ENCODE results near the gene SUMO3.

The SUMO3 gene

DNA sequence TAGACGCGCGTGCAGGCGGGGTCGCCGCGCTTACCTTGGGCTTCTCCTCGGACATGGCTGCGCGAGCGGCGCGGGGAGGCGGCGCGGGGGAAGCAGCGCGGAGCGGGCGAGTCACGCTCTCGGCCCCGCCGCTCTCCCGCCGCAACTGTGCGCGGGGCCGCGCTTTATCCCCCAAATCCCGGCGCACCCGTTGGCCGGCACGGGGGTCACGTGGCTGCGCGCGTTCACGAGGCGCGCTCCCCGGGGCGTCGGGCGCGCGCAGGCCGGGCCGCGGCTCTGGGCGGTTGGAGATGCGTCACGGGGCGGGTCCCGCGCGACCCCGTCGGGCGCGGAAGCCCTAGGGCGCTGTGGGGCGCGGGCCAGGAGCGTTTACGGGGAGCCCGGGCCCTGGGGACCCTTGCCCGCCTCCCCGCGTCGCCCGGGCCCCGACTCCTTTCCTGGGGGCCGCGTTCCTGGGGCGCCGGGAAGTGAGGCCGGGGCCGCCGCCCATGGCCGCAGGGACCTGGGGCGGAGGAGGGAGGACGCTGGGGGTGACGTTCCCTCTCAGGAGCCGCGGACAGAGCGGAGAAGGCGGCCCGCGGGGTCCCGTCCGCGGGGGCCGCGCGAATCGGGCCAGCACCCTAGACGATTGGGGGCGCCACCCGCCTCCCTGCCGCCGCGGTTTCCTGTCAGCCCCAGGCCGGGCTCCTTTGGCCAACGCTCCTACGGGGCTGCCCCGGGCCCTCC lies at the start of gene SUMO3:
TSS of gene SUMO3 (minus strand) at position 149 of the 726 bp plus-strand sequence. CDS start at position 55, 94 bp downstream.
- DNase-seq (peak; percentile 87), ATAC-seq (replicated peaks) (peak; percentile 81 to 84)
- Mint-ChIP-seq H3K9me3 (peaks cover 5 to 10% of the 10 kb centered on the region in 2 donors), H3K4me1 (peaks cover 12 to 43% of the 10 kb centered on the region in 2 donors), H3K36me3 (peaks cover 7 to 21% of the 10 kb centered on the region in 2 donors), H3K27me3 (peaks cover 0 to 4% of the 10 kb centered on the region in 2 donors), H3K27ac (peak within 1 kb of the TSS; percentile 76), H3K4me3 (peak within 1 kb of the TSS; percentile 76 to 87)

DNA sequence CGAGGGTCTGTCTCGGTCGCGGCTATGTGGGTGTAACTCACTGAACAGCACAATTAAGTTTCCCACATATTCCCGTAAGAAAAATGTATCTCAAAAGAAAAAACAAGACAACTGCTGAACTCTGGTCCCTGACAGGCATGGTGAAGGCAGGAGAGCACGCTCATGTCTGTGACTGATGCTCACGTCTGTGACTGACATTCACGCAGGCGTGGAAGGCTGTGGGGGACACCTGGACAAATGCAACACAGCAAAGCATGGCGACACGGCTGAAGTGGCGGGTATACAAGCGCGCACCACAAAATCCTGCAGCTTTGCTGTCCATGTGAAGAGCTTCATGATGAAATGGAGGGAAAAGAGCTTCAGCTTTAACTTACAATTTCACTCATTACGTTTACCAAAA lies 49.6 kb upstream of the SUMO3 start:
- Mint-ChIP-seq H3K9me3 (no peaks in the 10 kb centered on the region), H3K36me3 (peaks cover 29 to 42% of the 10 kb centered on the region in 2 donors), H3K27me3 (no peaks in the 10 kb centered on the region), H3K27ac (no peak overlapping the region), H3K4me1 (peaks cover 54 to 83% of the 10 kb centered on the region in 2 donors), H3K4me3 (no peak overlapping the region)
- no peak for DNase-seq
- ATAC-seq (replicated peaks): no peak

- no peak for DNase-seq
- Mint-ChIP-seq H3K9me3 (no peaks in the 10 kb centered on the region), H3K4me3 (peak overlapping the region; percentile 42 to 61), H3K4me1 (peaks cover 47 to 77% of the 10 kb centered on the region in 2 donors), H3K36me3 (peaks cover 32 to 45% of the 10 kb centered on the region in 2 donors), H3K27me3 (no peaks in the 10 kb centered on the region), H3K27ac (peak overlapping the region; percentile 49)
- ATAC-seq (replicated peaks): no peak
These were observed 48.9 kb upstream of the SUMO3 start for GRCh38 chr21:44866780-44867179.

GRCh38 chr21:44865561-44866280 lies 47.9 kb upstream of the SUMO3 start:
- Mint-ChIP-seq H3K9me3 (no peaks in the 10 kb centered on the region), H3K27ac (peak overlapping the region; percentile 80)
- peak; percentile 99 to 100 for ATAC-seq (replicated peaks)

DNA sequence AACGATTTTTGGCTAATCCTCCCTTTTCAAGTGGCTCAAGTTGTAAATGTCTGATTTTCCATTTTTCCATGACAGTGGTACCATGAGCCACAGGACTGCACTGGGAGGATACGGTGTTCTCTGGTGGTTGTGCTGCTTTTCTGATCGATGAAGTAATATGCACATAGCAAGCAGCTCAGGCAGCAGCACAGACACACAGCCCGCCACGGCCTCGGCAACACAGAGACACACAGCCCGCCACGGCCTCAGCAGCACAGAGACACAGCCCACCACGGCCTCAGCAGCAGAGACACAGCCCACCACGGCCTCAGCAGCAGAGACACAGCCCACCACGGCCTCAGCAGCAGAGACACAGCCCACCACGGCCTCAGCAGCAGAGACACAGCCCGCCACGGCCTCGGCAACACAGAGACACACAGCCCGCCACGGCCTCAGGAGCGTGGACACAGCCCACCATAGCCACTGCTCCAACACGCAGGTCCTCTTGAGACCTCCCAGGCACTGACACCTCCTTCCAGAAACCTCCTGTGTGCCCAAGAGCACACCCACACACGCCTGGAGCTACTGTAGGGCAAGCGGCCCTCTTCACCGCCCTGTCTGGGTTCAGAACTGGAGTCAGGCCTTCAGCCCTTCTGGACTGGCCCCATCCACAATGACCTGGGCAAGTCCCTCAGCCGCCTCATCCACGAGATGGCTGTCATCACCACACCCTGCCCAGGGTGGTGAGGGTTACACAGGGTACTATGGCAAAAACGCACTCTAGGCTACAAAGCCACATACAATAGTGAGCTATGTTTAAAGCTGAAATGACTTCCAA lies 45.2 kb upstream of the SUMO3 start:
- DNase-seq (no peak), ATAC-seq (replicated peaks) (no peak)
- H3K9me3 Mint-ChIP-seq: no peaks in the 10 kb centered on the region
- no peaks in the 10 kb centered on the region for H3K27me3 Mint-ChIP-seq
- H3K27ac Mint-ChIP-seq: no peak overlapping the region
- peaks cover 34 to 62% of the 10 kb centered on the region in 2 donors for H3K4me1 Mint-ChIP-seq
- H3K4me3 Mint-ChIP-seq: no peak overlapping the region
- H3K36me3 Mint-ChIP-seq: peaks cover 43 to 65% of the 10 kb centered on the region in 2 donors

More at GRCh38 chr21:44865561-44866280, 47.9 kb upstream of the SUMO3 start:
- Mint-ChIP-seq H3K4me3 (peak overlapping the region; percentile 49 to 56), H3K4me1 (peaks cover 44 to 77% of the 10 kb centered on the region in 2 donors), H3K27me3 (no peaks in the 10 kb centered on the region), H3K36me3 (peaks cover 38 to 53% of the 10 kb centered on the region in 2 donors)
- DNase-seq: peak; percentile 72

GRCh38 chr21:44858791-44859190 lies 40.9 kb upstream of the SUMO3 start:
- DNase-seq: no peak
- H3K27me3 Mint-ChIP-seq: no peaks in the 10 kb centered on the region
- H3K27ac Mint-ChIP-seq: no peak overlapping the region
- H3K4me1 Mint-ChIP-seq: peaks cover 9 to 27% of the 10 kb centered on the region in 2 donors
- H3K4me3 Mint-ChIP-seq: no peak overlapping the region
- H3K36me3 Mint-ChIP-seq: peaks cover 45 to 62% of the 10 kb centered on the region in 2 donors
- no peak for ATAC-seq (replicated peaks)
- H3K9me3 Mint-ChIP-seq: no peaks in the 10 kb centered on the region

- no peak overlapping the region for H3K4me3 Mint-ChIP-seq
- DNase-seq: no peak
- no peak overlapping the region for H3K27ac Mint-ChIP-seq
- H3K27me3 Mint-ChIP-seq: no peaks in the 10 kb centered on the region
- peaks cover 11 to 22% of the 10 kb centered on the region in 2 donors for H3K4me1 Mint-ChIP-seq
- H3K36me3 Mint-ChIP-seq: peaks cover 46 to 62% of the 10 kb centered on the region in 2 donors
- H3K9me3 Mint-ChIP-seq: no peaks in the 10 kb centered on the region
- ATAC-seq (replicated peaks): no peak
These were observed 40.4 kb upstream of the SUMO3 start for GRCh38 chr21:44858291-44858690.

GRCh38 chr21:44857127-44857892 lies 39.4 kb upstream of the SUMO3 start:
- peaks cover 11 to 21% of the 10 kb centered on the region in 2 donors for H3K4me1 Mint-ChIP-seq
- ATAC-seq (replicated peaks) (no peak), DNase-seq (no peak)
- no peak overlapping the region for H3K27ac Mint-ChIP-seq
- no peaks in the 10 kb centered on the region for H3K9me3 Mint-ChIP-seq
- no peak overlapping the region for H3K4me3 Mint-ChIP-seq
- H3K36me3 Mint-ChIP-seq: peaks cover 47 to 66% of the 10 kb centered on the region in 2 donors
- no peaks in the 10 kb centered on the region for H3K27me3 Mint-ChIP-seq

DNA sequence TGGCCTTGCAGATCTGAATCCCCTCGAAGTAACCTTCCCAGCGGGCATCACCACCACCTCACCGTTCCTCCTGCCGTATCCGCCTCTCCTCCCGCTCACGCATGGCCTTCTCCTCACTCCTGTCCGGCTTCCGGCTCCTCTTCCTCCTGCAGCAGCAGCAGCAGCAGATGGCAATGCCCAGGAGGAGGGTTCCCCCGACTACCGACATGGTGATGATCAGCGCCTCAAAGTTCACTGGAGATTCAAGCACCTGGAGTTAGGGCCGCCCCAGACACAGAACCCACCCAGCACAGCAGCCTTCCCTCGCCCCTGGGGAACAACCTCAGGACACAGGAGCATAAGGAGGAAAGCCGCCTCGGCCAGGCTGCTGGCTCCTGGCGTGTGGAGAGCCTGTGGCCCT lies 38.3 kb upstream of the SUMO3 start:
- Mint-ChIP-seq H3K4me1 (peaks cover 5 to 14% of the 10 kb centered on the region in 2 donors), H3K4me3 (no peak overlapping the region), H3K9me3 (no peaks in the 10 kb centered on the region), H3K27ac (no peak overlapping the region), H3K27me3 (no peaks in the 10 kb centered on the region), H3K36me3 (peaks cover 38 to 59% of the 10 kb centered on the region in 2 donors)
- ATAC-seq (replicated peaks) (no peak), DNase-seq (no peak)

DNA sequence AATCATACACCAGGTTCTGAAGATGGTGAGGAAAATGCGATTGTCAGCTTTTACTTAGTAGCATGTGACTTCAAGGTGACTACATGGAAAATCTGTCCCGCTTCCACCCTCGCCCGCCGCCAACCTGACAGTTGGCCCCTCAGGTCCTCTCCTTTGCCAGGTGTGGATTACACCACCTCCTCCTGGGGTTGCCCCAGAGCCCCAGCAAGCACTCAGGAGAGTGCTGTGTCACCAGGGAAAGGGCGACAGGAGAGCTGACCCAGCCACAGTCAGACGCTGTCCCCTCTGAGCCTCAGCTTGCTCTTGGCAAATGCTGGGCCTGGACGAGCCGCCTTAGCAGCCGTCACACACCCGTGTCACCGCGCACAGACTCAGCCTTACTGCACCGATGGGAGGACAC lies 37.7 kb upstream of the SUMO3 start:
- H3K27me3 Mint-ChIP-seq: no peaks in the 10 kb centered on the region

GRCh38 chr21:44854664-44855446 lies 37.0 kb upstream of the SUMO3 start:
- Mint-ChIP-seq H3K27ac (peak overlapping the region; percentile 25), H3K9me3 (no peaks in the 10 kb centered on the region), H3K4me3 (no peak overlapping the region), H3K27me3 (no peaks in the 10 kb centered on the region), H3K36me3 (peaks cover 37 to 55% of the 10 kb centered on the region in 2 donors), H3K4me1 (peaks cover 5% of the 10 kb centered on the region in 2 donors)
- ATAC-seq (replicated peaks) (peak in 1 of 2 donors; percentile 27), DNase-seq (no peak)

More for the DNA sequence above, 37.7 kb upstream of the SUMO3 start:
- no peak for ATAC-seq (replicated peaks)
- Mint-ChIP-seq H3K9me3 (no peaks in the 10 kb centered on the region), H3K27ac (no peak overlapping the region), H3K4me1 (peaks cover 5 to 8% of the 10 kb centered on the region in 2 donors), H3K4me3 (no peak overlapping the region), H3K36me3 (peaks cover 41 to 58% of the 10 kb centered on the region in 2 donors)
- DNase-seq: no peak

DNA sequence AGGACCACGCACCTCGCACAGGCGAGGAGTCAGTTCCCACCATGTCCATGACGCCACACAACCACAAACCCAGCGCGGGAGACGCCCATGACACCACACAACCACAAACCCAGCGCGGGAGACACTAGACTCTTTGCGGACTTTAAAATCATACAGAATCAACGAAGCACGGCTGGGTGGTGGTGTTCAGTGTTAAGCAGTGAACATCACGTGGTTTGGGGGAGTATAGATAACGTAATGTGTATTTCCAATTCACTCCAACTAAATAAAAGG lies 36.5 kb upstream of the SUMO3 start:
- DNase-seq (no peak), ATAC-seq (replicated peaks) (no peak)
- no peak overlapping the region for H3K4me3 Mint-ChIP-seq
- peaks cover 5% of the 10 kb centered on the region in 2 donors for H3K4me1 Mint-ChIP-seq
- H3K36me3 Mint-ChIP-seq: peaks cover 37 to 56% of the 10 kb centered on the region in 2 donors
- H3K9me3 Mint-ChIP-seq: no peaks in the 10 kb centered on the region
- no peaks in the 10 kb centered on the region for H3K27me3 Mint-ChIP-seq
- no peak overlapping the region for H3K27ac Mint-ChIP-seq

Measured in stimulated activated naive B cell treated with anti-CD40 and anti-IgM and Interleukin-4, amounts not matched to agents 10 μg/mL and 1 μg/mL and 100 μg/mL, for 72 hours (primary cell).